Measurements from ENCODE around the gene COBL. TPM values are rescaled to one million over a fixed set of nuclear protein-coding genes. Genes with fewer than 3 reads are reported as not detected.

The COBL gene
- total and polyA plus RNA-seq, 2 of the 8 experiments (the other 6 are each of a cell fraction or from before 2014, with no cell fraction given) = 13.8 to 40.4 TPM

DNA sequence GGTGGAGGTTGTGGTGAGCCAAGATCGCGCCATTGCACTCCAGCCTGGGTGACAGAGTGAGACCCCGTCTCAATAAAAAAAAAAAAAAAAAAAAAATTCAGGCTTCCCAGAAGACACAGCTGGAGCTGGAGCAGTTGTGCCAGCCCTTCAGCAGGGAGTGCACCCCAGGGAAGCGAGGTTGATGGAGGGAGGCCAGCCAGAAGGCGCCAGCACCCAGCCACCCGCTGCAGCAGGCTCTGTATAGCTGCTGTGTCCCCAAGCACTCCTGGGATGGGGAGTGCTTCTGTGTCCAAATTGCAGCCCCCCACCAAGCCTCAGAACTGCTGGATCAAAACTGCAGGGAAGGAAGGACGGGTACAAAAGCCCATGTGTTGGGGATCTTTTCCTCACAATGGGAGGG is 47.8 kb downstream of the COBL start (continued):
- TF ChIP-seq, protein P1, sequence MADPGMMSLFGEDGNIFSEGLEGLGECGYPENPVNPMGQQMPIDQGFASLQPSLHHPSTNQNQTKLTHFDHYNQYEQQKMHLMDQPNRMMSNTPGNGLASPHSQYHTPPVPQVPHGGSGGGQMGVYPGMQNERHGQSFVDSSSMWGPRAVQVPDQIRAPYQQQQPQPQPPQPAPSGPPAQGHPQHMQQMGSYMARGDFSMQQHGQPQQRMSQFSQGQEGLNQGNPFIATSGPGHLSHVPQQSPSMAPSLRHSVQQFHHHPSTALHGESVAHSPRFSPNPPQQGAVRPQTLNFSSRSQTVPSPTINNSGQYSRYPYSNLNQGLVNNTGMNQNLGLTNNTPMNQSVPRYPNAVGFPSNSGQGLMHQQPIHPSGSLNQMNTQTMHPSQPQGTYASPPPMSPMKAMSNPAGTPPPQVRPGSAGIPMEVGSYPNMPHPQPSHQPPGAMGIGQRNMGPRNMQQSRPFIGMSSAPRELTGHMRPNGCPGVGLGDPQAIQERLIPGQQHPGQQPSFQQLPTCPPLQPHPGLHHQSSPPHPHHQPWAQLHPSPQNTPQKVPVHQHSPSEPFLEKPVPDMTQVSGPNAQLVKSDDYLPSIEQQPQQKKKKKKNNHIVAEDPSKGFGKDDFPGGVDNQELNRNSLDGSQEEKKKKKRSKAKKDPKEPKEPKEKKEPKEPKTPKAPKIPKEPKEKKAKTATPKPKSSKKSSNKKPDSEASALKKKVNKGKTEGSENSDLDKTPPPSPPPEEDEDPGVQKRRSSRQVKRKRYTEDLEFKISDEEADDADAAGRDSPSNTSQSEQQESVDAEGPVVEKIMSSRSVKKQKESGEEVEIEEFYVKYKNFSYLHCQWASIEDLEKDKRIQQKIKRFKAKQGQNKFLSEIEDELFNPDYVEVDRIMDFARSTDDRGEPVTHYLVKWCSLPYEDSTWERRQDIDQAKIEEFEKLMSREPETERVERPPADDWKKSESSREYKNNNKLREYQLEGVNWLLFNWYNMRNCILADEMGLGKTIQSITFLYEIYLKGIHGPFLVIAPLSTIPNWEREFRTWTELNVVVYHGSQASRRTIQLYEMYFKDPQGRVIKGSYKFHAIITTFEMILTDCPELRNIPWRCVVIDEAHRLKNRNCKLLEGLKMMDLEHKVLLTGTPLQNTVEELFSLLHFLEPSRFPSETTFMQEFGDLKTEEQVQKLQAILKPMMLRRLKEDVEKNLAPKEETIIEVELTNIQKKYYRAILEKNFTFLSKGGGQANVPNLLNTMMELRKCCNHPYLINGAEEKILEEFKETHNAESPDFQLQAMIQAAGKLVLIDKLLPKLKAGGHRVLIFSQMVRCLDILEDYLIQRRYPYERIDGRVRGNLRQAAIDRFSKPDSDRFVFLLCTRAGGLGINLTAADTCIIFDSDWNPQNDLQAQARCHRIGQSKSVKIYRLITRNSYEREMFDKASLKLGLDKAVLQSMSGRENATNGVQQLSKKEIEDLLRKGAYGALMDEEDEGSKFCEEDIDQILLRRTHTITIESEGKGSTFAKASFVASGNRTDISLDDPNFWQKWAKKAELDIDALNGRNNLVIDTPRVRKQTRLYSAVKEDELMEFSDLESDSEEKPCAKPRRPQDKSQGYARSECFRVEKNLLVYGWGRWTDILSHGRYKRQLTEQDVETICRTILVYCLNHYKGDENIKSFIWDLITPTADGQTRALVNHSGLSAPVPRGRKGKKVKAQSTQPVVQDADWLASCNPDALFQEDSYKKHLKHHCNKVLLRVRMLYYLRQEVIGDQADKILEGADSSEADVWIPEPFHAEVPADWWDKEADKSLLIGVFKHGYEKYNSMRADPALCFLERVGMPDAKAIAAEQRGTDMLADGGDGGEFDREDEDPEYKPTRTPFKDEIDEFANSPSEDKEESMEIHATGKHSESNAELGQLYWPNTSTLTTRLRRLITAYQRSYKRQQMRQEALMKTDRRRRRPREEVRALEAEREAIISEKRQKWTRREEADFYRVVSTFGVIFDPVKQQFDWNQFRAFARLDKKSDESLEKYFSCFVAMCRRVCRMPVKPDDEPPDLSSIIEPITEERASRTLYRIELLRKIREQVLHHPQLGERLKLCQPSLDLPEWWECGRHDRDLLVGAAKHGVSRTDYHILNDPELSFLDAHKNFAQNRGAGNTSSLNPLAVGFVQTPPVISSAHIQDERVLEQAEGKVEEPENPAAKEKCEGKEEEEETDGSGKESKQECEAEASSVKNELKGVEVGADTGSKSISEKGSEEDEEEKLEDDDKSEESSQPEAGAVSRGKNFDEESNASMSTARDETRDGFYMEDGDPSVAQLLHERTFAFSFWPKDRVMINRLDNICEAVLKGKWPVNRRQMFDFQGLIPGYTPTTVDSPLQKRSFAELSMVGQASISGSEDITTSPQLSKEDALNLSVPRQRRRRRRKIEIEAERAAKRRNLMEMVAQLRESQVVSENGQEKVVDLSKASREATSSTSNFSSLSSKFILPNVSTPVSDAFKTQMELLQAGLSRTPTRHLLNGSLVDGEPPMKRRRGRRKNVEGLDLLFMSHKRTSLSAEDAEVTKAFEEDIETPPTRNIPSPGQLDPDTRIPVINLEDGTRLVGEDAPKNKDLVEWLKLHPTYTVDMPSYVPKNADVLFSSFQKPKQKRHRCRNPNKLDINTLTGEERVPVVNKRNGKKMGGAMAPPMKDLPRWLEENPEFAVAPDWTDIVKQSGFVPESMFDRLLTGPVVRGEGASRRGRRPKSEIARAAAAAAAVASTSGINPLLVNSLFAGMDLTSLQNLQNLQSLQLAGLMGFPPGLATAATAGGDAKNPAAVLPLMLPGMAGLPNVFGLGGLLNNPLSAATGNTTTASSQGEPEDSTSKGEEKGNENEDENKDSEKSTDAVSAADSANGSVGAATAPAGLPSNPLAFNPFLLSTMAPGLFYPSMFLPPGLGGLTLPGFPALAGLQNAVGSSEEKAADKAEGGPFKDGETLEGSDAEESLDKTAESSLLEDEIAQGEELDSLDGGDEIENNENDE (IDR thresholded peaks at IDR 0.05; ENCODE audit: insufficient replicate concordance, low read length) = no peak
- TF ChIP-seq EGR1 (IDR thresholded peaks at IDR 0.05; ENCODE audit: borderline replicate concordance, low read depth, low read length) (no peak), RAD21 (IDR thresholded peaks at IDR 0.05 in 1 of 2, conservative IDR thresholded peaks at IDR 0.05 in 1 of 2; ENCODE audit: low read depth in 2 of 2, low read length in 2 of 2) (no peak), SUZ12 (IDR thresholded peaks at IDR 0.05; ENCODE audit: low read length) (no peak), KDM5A (IDR thresholded peaks at IDR 0.05; ENCODE audit: low read length) (no peak), RNF2 (IDR thresholded peaks at IDR 0.05; ENCODE audit: borderline replicate concordance, low read depth, low read length, missing control alignments, poor library complexity, severe bottlenecking) (no peak), TAF7 (optimal IDR thresholded peaks at IDR 0.05; ENCODE audit: borderline replicate concordance, low read depth, low read length) (no peak)
